ENCODE measurements around the gene GNAQ.

Gene GNAQ

GRCh38 chr9:77981907-77982306 lies 49.7 kb downstream of the GNAQ start:
- no peak for DNase-seq
- in situ Hi-C loops (cut with MboI; ENCODE audit: low pct_unique_long_range_greater_than_20kb, low sequenced_read_pairs) = no loop called here

GRCh38 chr9:77981332-77981731 lies 50.3 kb downstream of the GNAQ start:
- DNase-seq = peak; percentile 89

GRCh38 chr9:77980622-77981021 lies 51.0 kb downstream of the GNAQ start:
- in situ Hi-C loops (cut with MboI; ENCODE audit: low pct_unique_long_range_greater_than_20kb, low sequenced_read_pairs) = no loop called here
- no peak for DNase-seq

More at GRCh38 chr9:77981332-77981731, 50.3 kb downstream of the GNAQ start:
- in situ Hi-C loops (cut with MboI; ENCODE audit: low pct_unique_long_range_greater_than_20kb, low sequenced_read_pairs) = no loop called here

- DNase-seq = peak; percentile 63
- in situ Hi-C loops (cut with MboI; ENCODE audit: low pct_unique_long_range_greater_than_20kb, low sequenced_read_pairs) = no loop called here
Observed at GRCh38 chr9:77978086-77978781, 53.4 kb downstream of the GNAQ start.

GRCh38 chr9:77977210-77977611 lies 54.4 kb downstream of the GNAQ start:
- in situ Hi-C loops (cut with MboI; ENCODE audit: low pct_unique_long_range_greater_than_20kb, low sequenced_read_pairs) = no loop called here
- peak; percentile 96 for DNase-seq

GRCh38 chr9:77975806-77976205 lies 55.8 kb downstream of the GNAQ start:
- no peak for DNase-seq
- in situ Hi-C loops (cut with MboI; ENCODE audit: low pct_unique_long_range_greater_than_20kb, low sequenced_read_pairs) = no loop called here

GRCh38 chr9:77975036-77975435 lies 56.6 kb downstream of the GNAQ start:
- DNase-seq = no peak
- in situ Hi-C loops (cut with MboI; ENCODE audit: low pct_unique_long_range_greater_than_20kb, low sequenced_read_pairs) = no loop called here

GRCh38 chr9:77974434-77974833 lies 57.2 kb downstream of the GNAQ start:
- in situ Hi-C loops (cut with MboI; ENCODE audit: low pct_unique_long_range_greater_than_20kb, low sequenced_read_pairs) = no loop called here
- DNase-seq = no peak

- in situ Hi-C loops (cut with MboI; ENCODE audit: low pct_unique_long_range_greater_than_20kb, low sequenced_read_pairs) = no loop called here
- no peak for DNase-seq
Observed at GRCh38 chr9:77969083-77969482, 62.5 kb downstream of the GNAQ start.

GRCh38 chr9:77968506-77968905 lies 63.1 kb downstream of the GNAQ start:
- no peak for DNase-seq
- in situ Hi-C loops (cut with MboI; ENCODE audit: low pct_unique_long_range_greater_than_20kb, low sequenced_read_pairs) = no loop called here

- in situ Hi-C loops (cut with MboI; ENCODE audit: low pct_unique_long_range_greater_than_20kb, low sequenced_read_pairs) = no loop called here
- no peak for DNase-seq
Observed at GRCh38 chr9:77966718-77967117, 64.9 kb downstream of the GNAQ start.

GRCh38 chr9:77965445-77966123 lies 66.0 kb downstream of the GNAQ start:
- in situ Hi-C loops (cut with MboI; ENCODE audit: low pct_unique_long_range_greater_than_20kb, low sequenced_read_pairs) = no loop called here
- DNase-seq = no peak

- no peak for DNase-seq
- in situ Hi-C loops (cut with MboI; ENCODE audit: low pct_unique_long_range_greater_than_20kb, low sequenced_read_pairs) = no loop called here
Observed at GRCh38 chr9:77964258-77964657, 67.4 kb downstream of the GNAQ start.

GRCh38 chr9:77961541-77961940 lies 70.1 kb downstream of the GNAQ start:
- no peak for DNase-seq
- in situ Hi-C loops (cut with MboI; ENCODE audit: low pct_unique_long_range_greater_than_20kb, low sequenced_read_pairs) = no loop called here

- in situ Hi-C loops (cut with MboI; ENCODE audit: low pct_unique_long_range_greater_than_20kb, low sequenced_read_pairs) = no loop called here
- no peak for DNase-seq
Observed at GRCh38 chr9:77960356-77961153, 71.1 kb downstream of the GNAQ start.

GRCh38 chr9:77959803-77960202 lies 71.8 kb downstream of the GNAQ start:
- in situ Hi-C loops (cut with MboI; ENCODE audit: low pct_unique_long_range_greater_than_20kb, low sequenced_read_pairs) = no loop called here
- no peak for DNase-seq

GRCh38 chr9:77957652-77958051 lies 74.0 kb downstream of the GNAQ start:
- peak; percentile 49 for DNase-seq

GRCh38 chr9:77956555-77956954 lies 75.1 kb downstream of the GNAQ start:
- no peak for DNase-seq
- in situ Hi-C loops (cut with MboI; ENCODE audit: low pct_unique_long_range_greater_than_20kb, low sequenced_read_pairs) = no loop called here

More at GRCh38 chr9:77957652-77958051, 74.0 kb downstream of the GNAQ start:
- in situ Hi-C loops (cut with MboI; ENCODE audit: low pct_unique_long_range_greater_than_20kb, low sequenced_read_pairs) = no loop called here

GRCh38 chr9:77954666-77955015 lies 77.0 kb downstream of the GNAQ start:
- DNase-seq = no peak
- in situ Hi-C loops (cut with MboI; ENCODE audit: low pct_unique_long_range_greater_than_20kb, low sequenced_read_pairs) = no loop called here

GRCh38 chr9:77954013-77954665 lies 77.5 kb downstream of the GNAQ start:
- no peak for DNase-seq
- in situ Hi-C loops (cut with MboI; ENCODE audit: low pct_unique_long_range_greater_than_20kb, low sequenced_read_pairs) = no loop called here
